Upper lobe of left lung (tissue), 4 donors: ENCODE results near the gene C1orf185.

Source experiments
- EP300 ChIP-seq, 4 donors: sonication (generic); formaldehyde crosslinking; IDR thresholded peaks; one replicate each; pipeline ENCODE4 v1.5.1; 2017; ENCODE audit warnings: antibody characterized with exemption in 4 of 4, control low read depth in 2 of 4
- TF ChIP-seq, protein P1 (sequence below), 6 experiments: fragments of 450-650 bp in 4 of 6; fragments of 200-600 bp in 2 of 6; sonication (generic) in 2 of 6; IDR thresholded peaks; one replicate each; pipeline ENCODE4 v1.5.1; 2016 to 2019; ENCODE audit warnings: antibody characterized with exemption in 6 of 6

DNA sequence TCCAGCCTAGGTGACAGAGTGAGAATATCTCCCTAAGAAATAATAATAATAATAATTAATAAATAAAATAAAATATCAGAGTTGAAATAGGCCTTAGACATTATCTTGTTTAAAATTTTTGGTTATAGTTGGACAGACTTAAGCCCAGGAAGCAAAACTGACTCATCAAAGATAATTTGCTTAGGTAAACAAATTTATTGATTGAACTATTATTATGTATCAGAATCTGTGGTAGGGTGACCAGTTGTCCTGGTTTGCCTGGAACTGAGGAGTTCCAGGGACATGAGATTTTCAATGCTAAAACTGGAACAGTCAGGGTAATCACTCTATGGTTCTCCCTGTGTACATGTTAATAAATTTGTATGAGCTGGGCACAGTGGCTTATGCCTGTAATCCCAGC lies 86.2 kb downstream of the C1orf185 start:
- TF ChIP-seq, protein P1, sequence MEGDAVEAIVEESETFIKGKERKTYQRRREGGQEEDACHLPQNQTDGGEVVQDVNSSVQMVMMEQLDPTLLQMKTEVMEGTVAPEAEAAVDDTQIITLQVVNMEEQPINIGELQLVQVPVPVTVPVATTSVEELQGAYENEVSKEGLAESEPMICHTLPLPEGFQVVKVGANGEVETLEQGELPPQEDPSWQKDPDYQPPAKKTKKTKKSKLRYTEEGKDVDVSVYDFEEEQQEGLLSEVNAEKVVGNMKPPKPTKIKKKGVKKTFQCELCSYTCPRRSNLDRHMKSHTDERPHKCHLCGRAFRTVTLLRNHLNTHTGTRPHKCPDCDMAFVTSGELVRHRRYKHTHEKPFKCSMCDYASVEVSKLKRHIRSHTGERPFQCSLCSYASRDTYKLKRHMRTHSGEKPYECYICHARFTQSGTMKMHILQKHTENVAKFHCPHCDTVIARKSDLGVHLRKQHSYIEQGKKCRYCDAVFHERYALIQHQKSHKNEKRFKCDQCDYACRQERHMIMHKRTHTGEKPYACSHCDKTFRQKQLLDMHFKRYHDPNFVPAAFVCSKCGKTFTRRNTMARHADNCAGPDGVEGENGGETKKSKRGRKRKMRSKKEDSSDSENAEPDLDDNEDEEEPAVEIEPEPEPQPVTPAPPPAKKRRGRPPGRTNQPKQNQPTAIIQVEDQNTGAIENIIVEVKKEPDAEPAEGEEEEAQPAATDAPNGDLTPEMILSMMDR (IDR thresholded peaks at IDR 0.05): no peak
- TF ChIP-seq EP300 (IDR thresholded peaks at IDR 0.05): no peak
